ENCODE measurements around the gene SBNO2. TPM values are rescaled to one million over a fixed set of nuclear protein-coding genes. Genes with fewer than 3 reads are reported as not detected.

SBNO2 gene
- total RNA-seq, 1 donor from 2014 or later = 40.9 TPM

GRCh38 chr19:1125601-1126467 is 48.2 kb downstream of the SBNO2 start:
- DNase-seq (ENCODE audit: low spot score, unreplicated experiment) = no peak
- H3K4me3 Mint-ChIP-seq (ENCODE audit: low read depth) = no peak overlapping the region
- no peaks in the 10 kb centered on the region for H3K4me1 Mint-ChIP-seq (ENCODE audit: low read depth)
- no peak overlapping the region for H3K27ac Mint-ChIP-seq
- no peaks in the 10 kb centered on the region for H3K27me3 Mint-ChIP-seq
- TF ChIP-seq, protein P1, sequence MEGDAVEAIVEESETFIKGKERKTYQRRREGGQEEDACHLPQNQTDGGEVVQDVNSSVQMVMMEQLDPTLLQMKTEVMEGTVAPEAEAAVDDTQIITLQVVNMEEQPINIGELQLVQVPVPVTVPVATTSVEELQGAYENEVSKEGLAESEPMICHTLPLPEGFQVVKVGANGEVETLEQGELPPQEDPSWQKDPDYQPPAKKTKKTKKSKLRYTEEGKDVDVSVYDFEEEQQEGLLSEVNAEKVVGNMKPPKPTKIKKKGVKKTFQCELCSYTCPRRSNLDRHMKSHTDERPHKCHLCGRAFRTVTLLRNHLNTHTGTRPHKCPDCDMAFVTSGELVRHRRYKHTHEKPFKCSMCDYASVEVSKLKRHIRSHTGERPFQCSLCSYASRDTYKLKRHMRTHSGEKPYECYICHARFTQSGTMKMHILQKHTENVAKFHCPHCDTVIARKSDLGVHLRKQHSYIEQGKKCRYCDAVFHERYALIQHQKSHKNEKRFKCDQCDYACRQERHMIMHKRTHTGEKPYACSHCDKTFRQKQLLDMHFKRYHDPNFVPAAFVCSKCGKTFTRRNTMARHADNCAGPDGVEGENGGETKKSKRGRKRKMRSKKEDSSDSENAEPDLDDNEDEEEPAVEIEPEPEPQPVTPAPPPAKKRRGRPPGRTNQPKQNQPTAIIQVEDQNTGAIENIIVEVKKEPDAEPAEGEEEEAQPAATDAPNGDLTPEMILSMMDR (IDR thresholded peaks at IDR 0.05; ENCODE audit: unreplicated experiment) = no peak
- no peaks in the 10 kb centered on the region for H3K9me3 Mint-ChIP-seq (ENCODE audit: low read depth)
- peaks cover 4% of the 10 kb centered on the region for H3K36me3 Mint-ChIP-seq (ENCODE audit: insufficient read depth)

DNA sequence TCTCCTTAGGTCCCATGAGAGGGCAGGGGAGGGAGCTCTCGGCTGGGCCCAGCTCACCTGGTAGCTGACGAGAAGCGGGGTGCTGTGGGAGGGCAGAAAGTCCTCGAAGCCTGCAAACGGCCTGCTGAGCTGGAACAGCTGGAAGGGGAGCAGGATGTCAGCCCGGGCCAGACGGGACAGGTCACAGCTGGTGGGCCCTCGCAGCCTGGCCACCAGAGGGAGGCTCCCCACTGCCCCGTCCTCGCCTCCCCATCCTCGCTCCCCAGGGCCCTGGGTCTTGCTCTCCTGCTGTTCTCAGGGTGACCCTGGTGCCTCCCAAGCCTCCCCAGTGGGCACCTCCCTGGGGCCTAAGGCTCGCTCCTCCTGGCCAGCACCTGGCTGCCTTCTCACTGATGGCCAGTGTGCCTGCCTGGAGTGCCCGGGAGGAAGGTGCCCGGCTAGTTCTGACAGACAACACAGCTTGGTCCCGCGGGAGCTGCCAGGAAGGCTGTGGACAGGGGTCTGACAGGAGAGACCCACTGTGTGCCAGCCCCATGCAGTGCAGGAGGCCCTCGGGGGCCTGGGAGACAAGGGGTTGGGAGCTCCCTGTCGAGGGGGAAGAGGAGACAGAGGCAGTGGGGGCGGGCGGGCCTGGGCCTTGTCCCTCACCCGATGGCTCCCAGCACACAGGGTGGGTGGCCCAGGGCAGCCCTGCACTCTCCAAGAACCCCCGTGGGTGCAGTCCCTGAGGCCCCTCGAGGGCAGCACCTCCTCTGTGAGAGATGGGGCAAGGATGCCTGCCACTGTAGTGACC is 50.0 kb downstream of the SBNO2 start:
- TF ChIP-seq, protein P1 (IDR thresholded peaks at IDR 0.05; ENCODE audit: unreplicated experiment) = no peak
- H3K4me3 Mint-ChIP-seq (ENCODE audit: low read depth) = no peak overlapping the region
- no peak for DNase-seq (ENCODE audit: low spot score, unreplicated experiment)
- H3K4me1 Mint-ChIP-seq (ENCODE audit: low read depth) = no peaks in the 10 kb centered on the region
- H3K9me3 Mint-ChIP-seq (ENCODE audit: low read depth) = no peaks in the 10 kb centered on the region
- H3K27me3 Mint-ChIP-seq = no peaks in the 10 kb centered on the region
- peaks cover 4% of the 10 kb centered on the region for H3K36me3 Mint-ChIP-seq (ENCODE audit: insufficient read depth)
- no peak overlapping the region for H3K27ac Mint-ChIP-seq

DNA sequence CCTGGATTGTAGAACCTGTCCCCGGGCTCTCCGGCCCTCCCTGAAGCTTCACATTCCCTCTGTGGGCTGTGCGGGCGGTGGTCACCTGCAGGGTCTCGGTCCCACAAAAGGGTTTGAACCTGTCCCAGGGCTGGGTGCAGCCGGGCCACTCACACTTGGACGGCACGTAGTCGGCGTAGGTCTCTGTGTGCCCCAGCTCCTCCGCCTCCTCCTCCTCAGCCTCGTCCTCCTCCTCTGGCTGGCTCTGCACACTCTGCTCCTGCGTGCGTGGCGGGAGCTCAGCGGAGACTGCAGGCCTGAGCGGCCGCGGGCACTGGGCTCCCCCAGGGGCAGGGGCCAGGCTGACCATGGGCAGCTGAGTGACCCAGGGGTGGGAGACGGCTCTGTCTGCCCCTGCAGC is 50.7 kb downstream of the SBNO2 start:
- TF ChIP-seq, protein P1 (IDR thresholded peaks at IDR 0.05; ENCODE audit: unreplicated experiment) = no peak
- no peaks in the 10 kb centered on the region for H3K4me1 Mint-ChIP-seq (ENCODE audit: low read depth)
- no peak overlapping the region for H3K27ac Mint-ChIP-seq
- DNase-seq (ENCODE audit: low spot score, unreplicated experiment) = no peak
- no peak overlapping the region for H3K4me3 Mint-ChIP-seq (ENCODE audit: low read depth)
- peaks cover 8% of the 10 kb centered on the region for H3K36me3 Mint-ChIP-seq (ENCODE audit: insufficient read depth)
- H3K27me3 Mint-ChIP-seq = no peaks in the 10 kb centered on the region
- no peaks in the 10 kb centered on the region for H3K9me3 Mint-ChIP-seq (ENCODE audit: low read depth)

DNA sequence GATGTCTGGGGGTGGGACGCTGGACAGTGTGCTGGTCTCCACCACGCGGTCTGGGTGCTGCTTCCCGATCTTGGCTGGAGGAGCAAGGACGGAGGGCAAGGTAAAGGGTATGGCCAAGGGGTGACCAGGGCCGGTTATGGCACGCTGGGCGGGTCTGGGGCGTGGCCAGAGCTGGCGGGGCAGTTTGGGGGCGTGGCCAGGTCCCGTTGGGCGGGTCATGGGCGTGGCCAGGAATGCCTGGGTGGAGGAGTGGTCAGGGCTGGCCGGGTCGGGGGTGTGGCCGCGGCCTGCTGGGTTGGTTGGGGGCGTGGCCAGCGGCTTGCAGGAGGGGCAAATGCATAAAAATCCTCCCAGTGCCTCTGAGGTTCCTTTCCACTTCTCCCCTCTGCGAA is 51.1 kb downstream of the SBNO2 start:
- H3K9me3 Mint-ChIP-seq (ENCODE audit: low read depth) = no peaks in the 10 kb centered on the region
- H3K4me1 Mint-ChIP-seq (ENCODE audit: low read depth) = no peaks in the 10 kb centered on the region
- DNase-seq (ENCODE audit: low spot score, unreplicated experiment) = no peak
- no peaks in the 10 kb centered on the region for H3K27me3 Mint-ChIP-seq
- H3K4me3 Mint-ChIP-seq (ENCODE audit: low read depth) = no peak overlapping the region
- no peak overlapping the region for H3K27ac Mint-ChIP-seq
- peaks cover 8% of the 10 kb centered on the region for H3K36me3 Mint-ChIP-seq (ENCODE audit: insufficient read depth)
- TF ChIP-seq, protein P1 (IDR thresholded peaks at IDR 0.05; ENCODE audit: unreplicated experiment) = no peak
